ENCODE data around the gene DOC2B.
"Not testable (repeated sequence)": the region's sequence is repeated elsewhere in the genome, so short reads cannot be mapped to it uniquely, and the experiment has no call there.

Gene DOC2B

GRCh38 chr17:202501-202951 lies 21.1 kb upstream of the DOC2B start:
- POLR2A ChIA-PET: no interaction called here
- no peaks in the 10 kb centered on the region for H3K9me3 ChIP-seq (ENCODE audit: control extremely low read depth in 1 of 5, control insufficient read depth in 4 of 5, insufficient read depth in 2 of 5, low read depth in 1 of 5, low read length in 4 of 5)
- H3K4me3 ChIP-seq (ENCODE audit: control insufficient read depth in 1 of 7, extremely low read depth in 1 of 7, insufficient read depth in 4 of 7, low read depth in 2 of 7, low read length in 6 of 7): no peak overlapping the region
- H3K36me3 ChIP-seq (ENCODE audit: control insufficient read depth in 4 of 4, insufficient read depth in 4 of 4, low read length in 3 of 4): no peaks in the 10 kb centered on the region
- H3K27ac ChIP-seq (ENCODE audit: insufficient read depth in 1 of 2, low read depth in 1 of 2, low read length in 2 of 2, poor library complexity in 1 of 2, severe bottlenecking in 2 of 2): no peak overlapping the region
- H3K4me1 ChIP-seq (ENCODE audit: control extremely low read depth in 1 of 4, control insufficient read depth in 4 of 4, insufficient read depth in 4 of 4, low read length in 3 of 4): peaks cover 0 to 10% (median 2%) of the 10 kb centered on the region in 4 experiments
- peaks cover 0 to 1% (median 0%) of the 10 kb centered on the region in 5 experiments for H3K27me3 ChIP-seq (replicated peaks in 2 of 5; ENCODE audit: control insufficient read depth in 4 of 5, insufficient read depth in 5 of 5, low read length in 4 of 5)
- WGBS (ENCODE audit: insufficient coverage): 92% methylated on average over 21 of the region's 23 CpGs
- DNase-seq: no peak
- CTCF ChIA-PET: no interaction called here

- CTCF ChIA-PET; H3K4me3 ChIP-seq (ENCODE audit: control insufficient read depth in 1 of 7, extremely low read depth in 1 of 7, insufficient read depth in 4 of 7, low read depth in 2 of 7, low read length in 6 of 7); H3K27me3 ChIP-seq (replicated peaks in 2 of 5; ENCODE audit: control insufficient read depth in 4 of 5, insufficient read depth in 5 of 5, low read length in 4 of 5); H3K36me3 ChIP-seq (ENCODE audit: control insufficient read depth in 4 of 4, insufficient read depth in 4 of 4, low read length in 3 of 4); POLR2A ChIA-PET; H3K27ac ChIP-seq (ENCODE audit: insufficient read depth in 1 of 2, low read depth in 1 of 2, low read length in 2 of 2, poor library complexity in 1 of 2, severe bottlenecking in 2 of 2); DNase-seq; H3K9me3 ChIP-seq (ENCODE audit: control extremely low read depth in 1 of 5, control insufficient read depth in 4 of 5, insufficient read depth in 2 of 5, low read depth in 1 of 5, low read length in 4 of 5): not testable (repeated sequence)
- 98% methylated on average over 6 of the region's 13 CpGs for WGBS (ENCODE audit: insufficient coverage)
- peaks cover 0 to 10% (median 2%) of the 10 kb centered on the region in 4 experiments for H3K4me1 ChIP-seq (ENCODE audit: control extremely low read depth in 1 of 4, control insufficient read depth in 4 of 4, insufficient read depth in 4 of 4, low read length in 3 of 4)
Observed at GRCh38 chr17:201736-202135, 20.3 kb upstream of the DOC2B start.

- H3K4me1 ChIP-seq (ENCODE audit: control extremely low read depth in 1 of 4, control insufficient read depth in 4 of 4, insufficient read depth in 4 of 4, low read length in 3 of 4): peaks cover 0 to 10% (median 2%) of the 10 kb centered on the region in 4 experiments
- 93% methylated on average over 5 of the region's 16 CpGs for WGBS (ENCODE audit: insufficient coverage)
- H3K36me3 ChIP-seq (ENCODE audit: control insufficient read depth in 4 of 4, insufficient read depth in 4 of 4, low read length in 3 of 4); POLR2A ChIA-PET; CTCF ChIA-PET; H3K27ac ChIP-seq (ENCODE audit: insufficient read depth in 1 of 2, low read depth in 1 of 2, low read length in 2 of 2, poor library complexity in 1 of 2, severe bottlenecking in 2 of 2); H3K9me3 ChIP-seq (ENCODE audit: control extremely low read depth in 1 of 5, control insufficient read depth in 4 of 5, insufficient read depth in 2 of 5, low read depth in 1 of 5, low read length in 4 of 5); DNase-seq; H3K27me3 ChIP-seq (replicated peaks in 2 of 5; ENCODE audit: control insufficient read depth in 4 of 5, insufficient read depth in 5 of 5, low read length in 4 of 5); H3K4me3 ChIP-seq (ENCODE audit: control insufficient read depth in 1 of 7, extremely low read depth in 1 of 7, insufficient read depth in 4 of 7, low read depth in 2 of 7, low read length in 6 of 7): not testable (repeated sequence)
Observed at GRCh38 chr17:201257-201656, 19.8 kb upstream of the DOC2B start.

DNA sequence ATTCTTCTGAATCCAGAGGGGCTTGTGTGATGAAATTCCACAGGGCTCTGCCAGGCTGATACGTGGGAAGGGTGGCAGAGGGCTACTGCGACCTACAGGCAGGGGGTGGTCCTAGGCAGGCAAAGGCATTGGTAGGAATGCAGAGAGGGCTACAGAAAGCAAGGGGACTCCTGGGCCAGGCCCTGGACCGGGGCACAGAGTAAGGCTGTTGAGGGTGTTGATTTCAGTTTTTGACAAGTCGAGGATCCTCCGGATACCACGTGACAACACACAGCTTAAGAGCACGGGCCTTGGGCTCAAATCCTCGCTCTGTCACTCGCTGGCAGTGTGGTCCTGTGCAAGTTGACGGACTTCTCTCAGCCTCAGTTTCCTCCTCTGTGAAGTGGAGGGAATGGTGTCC lies 19.1 kb upstream of the DOC2B start:
- Histone ChIP-seq H3K36me3 (ENCODE audit: control insufficient read depth in 4 of 4, insufficient read depth in 4 of 4, low read length in 3 of 4) (no peaks in the 10 kb centered on the region), H3K27me3 (replicated peaks in 2 of 5; ENCODE audit: control insufficient read depth in 4 of 5, insufficient read depth in 5 of 5, low read length in 4 of 5) (no peaks in the 10 kb centered on the region), H3K27ac (ENCODE audit: insufficient read depth in 1 of 2, low read depth in 1 of 2, low read length in 2 of 2, poor library complexity in 1 of 2, severe bottlenecking in 2 of 2) (no peak overlapping the region), H3K9me3 (ENCODE audit: control extremely low read depth in 1 of 5, control insufficient read depth in 4 of 5, insufficient read depth in 2 of 5, low read depth in 1 of 5, low read length in 4 of 5) (no peaks in the 10 kb centered on the region), H3K4me1 (ENCODE audit: control extremely low read depth in 1 of 4, control insufficient read depth in 4 of 4, insufficient read depth in 4 of 4, low read length in 3 of 4) (peaks cover 0 to 10% (median 2%) of the 10 kb centered on the region in 4 experiments), H3K4me3 (ENCODE audit: control insufficient read depth in 1 of 7, extremely low read depth in 1 of 7, insufficient read depth in 4 of 7, low read depth in 2 of 7, low read length in 6 of 7) (no peak overlapping the region)
- POLR2A ChIA-PET: no interaction called here
- DNase-seq: no peak
- CTCF ChIA-PET: interaction anchor here (1.7 to 1.8 kb wide), 2 partner anchors 25 to 29 kb away, joined by 5 read pairs; no protein-coding TSS in a partner anchor
- 94% methylated on average over 10 of the region's 10 CpGs for WGBS (ENCODE audit: insufficient coverage)

DNA sequence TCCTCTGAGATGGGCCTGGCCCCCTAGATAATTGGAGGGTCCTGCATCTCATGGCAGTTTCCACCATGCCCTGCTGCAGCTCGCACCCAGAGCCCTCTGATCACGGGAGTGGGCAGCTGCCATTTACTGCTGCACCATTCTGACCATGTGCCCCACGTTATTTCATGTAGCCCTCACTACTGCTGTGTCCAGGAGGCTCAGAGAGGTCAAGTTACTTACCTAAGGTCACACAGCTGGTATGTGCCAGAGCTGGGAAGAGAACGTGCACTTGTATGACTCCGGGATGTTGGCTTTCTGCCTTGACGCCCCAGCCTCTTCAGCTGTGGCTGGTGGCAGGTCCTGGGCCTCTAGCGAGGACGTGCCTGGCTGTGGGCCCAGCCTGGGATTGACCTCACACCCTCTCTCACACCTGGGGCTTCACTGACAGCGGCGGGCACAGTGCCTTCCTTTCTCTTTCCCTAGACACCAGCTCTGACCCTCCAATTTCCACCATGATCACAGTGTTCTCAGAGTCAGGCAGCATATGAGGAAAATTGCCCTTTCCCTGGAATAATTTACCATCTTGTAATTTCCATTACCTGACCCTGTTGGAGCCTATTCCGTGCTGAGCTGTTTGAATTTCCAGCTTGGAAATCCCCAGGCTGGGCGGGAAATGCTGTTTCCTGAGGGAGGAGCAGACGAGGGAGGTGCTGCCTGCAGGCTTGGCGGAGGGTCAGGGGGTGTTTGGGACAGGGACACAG lies 18.5 kb upstream of the DOC2B start:
- CTCF ChIA-PET: interaction anchor here (1.7 to 2.6 kb wide), 4 partner anchors 25 to 109 kb away, joined by 5 to 9 read pairs (median 6); no protein-coding TSS in a partner anchor
- WGBS (ENCODE audit: insufficient coverage): 92% methylated on average over 13 of the region's 14 CpGs
- Histone ChIP-seq H3K36me3 (ENCODE audit: control insufficient read depth in 4 of 4, insufficient read depth in 4 of 4, low read length in 3 of 4) (no peaks in the 10 kb centered on the region), H3K27me3 (replicated peaks in 2 of 5; ENCODE audit: control insufficient read depth in 4 of 5, insufficient read depth in 5 of 5, low read length in 4 of 5) (no peaks in the 10 kb centered on the region), H3K4me1 (ENCODE audit: control extremely low read depth in 1 of 4, control insufficient read depth in 4 of 4, insufficient read depth in 4 of 4, low read length in 3 of 4) (peaks cover 0 to 15% (median 3%) of the 10 kb centered on the region in 4 experiments), H3K27ac (ENCODE audit: insufficient read depth in 1 of 2, low read depth in 1 of 2, low read length in 2 of 2, poor library complexity in 1 of 2, severe bottlenecking in 2 of 2) (no peak overlapping the region), H3K9me3 (ENCODE audit: control extremely low read depth in 1 of 5, control insufficient read depth in 4 of 5, insufficient read depth in 2 of 5, low read depth in 1 of 5, low read length in 4 of 5) (no peaks in the 10 kb centered on the region), H3K4me3 (ENCODE audit: control insufficient read depth in 1 of 7, extremely low read depth in 1 of 7, insufficient read depth in 4 of 7, low read depth in 2 of 7, low read length in 6 of 7) (no peak overlapping the region)
- DNase-seq: no peak
- POLR2A ChIA-PET: no interaction called here

DNA sequence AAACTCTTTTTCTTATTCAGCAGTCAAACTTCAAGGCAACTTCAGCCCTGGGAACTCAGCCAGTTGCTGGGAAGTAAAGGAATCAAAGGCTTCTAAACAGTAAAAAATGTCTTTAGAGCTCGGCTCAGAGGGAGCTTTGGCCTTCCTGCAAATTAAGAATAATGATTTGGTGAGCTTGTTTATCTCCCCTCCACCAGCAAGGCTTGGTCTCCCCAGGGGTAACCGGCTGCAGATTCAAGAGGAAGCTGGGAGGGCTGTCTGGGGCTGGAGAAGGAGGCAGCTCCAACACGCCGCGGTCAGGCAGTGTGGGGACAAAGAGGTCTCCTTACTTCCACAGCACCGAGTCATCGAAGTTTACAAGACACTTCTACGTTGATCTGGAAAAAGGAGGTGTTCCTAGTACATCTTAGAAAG lies 17.7 kb upstream of the DOC2B start:
- ChIA-PET CTCF (interaction anchor here (1.3 to 2.6 kb wide), 5 partner anchors 24 to 109 kb away, joined by 3 to 9 read pairs (median 5); no protein-coding TSS in a partner anchor), POLR2A (no interaction called here)
- Histone ChIP-seq H3K4me1 (ENCODE audit: control extremely low read depth in 1 of 4, control insufficient read depth in 4 of 4, insufficient read depth in 4 of 4, low read length in 3 of 4) (peaks cover 0 to 20% (median 6%) of the 10 kb centered on the region in 4 experiments), H3K27me3 (replicated peaks in 2 of 5; ENCODE audit: control insufficient read depth in 4 of 5, insufficient read depth in 5 of 5, low read length in 4 of 5) (no peaks in the 10 kb centered on the region), H3K27ac (ENCODE audit: insufficient read depth in 1 of 2, low read depth in 1 of 2, low read length in 2 of 2, poor library complexity in 1 of 2, severe bottlenecking in 2 of 2) (no peak overlapping the region), H3K36me3 (ENCODE audit: control insufficient read depth in 4 of 4, insufficient read depth in 4 of 4, low read length in 3 of 4) (no peaks in the 10 kb centered on the region), H3K9me3 (ENCODE audit: control extremely low read depth in 1 of 5, control insufficient read depth in 4 of 5, insufficient read depth in 2 of 5, low read depth in 1 of 5, low read length in 4 of 5) (no peaks in the 10 kb centered on the region), H3K4me3 (ENCODE audit: control insufficient read depth in 1 of 7, extremely low read depth in 1 of 7, insufficient read depth in 4 of 7, low read depth in 2 of 7, low read length in 6 of 7) (no peak overlapping the region)
- peak; percentile 14 to 55 (median 40) for DNase-seq
- WGBS (ENCODE audit: insufficient coverage): 7% methylated on average over 3 of the region's 8 CpGs

GRCh38 chr17:198225-198624 lies 16.8 kb upstream of the DOC2B start:
- peaks cover 0 to 25% (median 8%) of the 10 kb centered on the region in 4 experiments for H3K4me1 ChIP-seq (ENCODE audit: control extremely low read depth in 1 of 4, control insufficient read depth in 4 of 4, insufficient read depth in 4 of 4, low read length in 3 of 4)
- not testable (repeated sequence) for H3K9me3 ChIP-seq (ENCODE audit: control extremely low read depth in 1 of 5, control insufficient read depth in 4 of 5, insufficient read depth in 2 of 5, low read depth in 1 of 5, low read length in 4 of 5); H3K36me3 ChIP-seq (ENCODE audit: control insufficient read depth in 4 of 4, insufficient read depth in 4 of 4, low read length in 3 of 4); H3K4me3 ChIP-seq (ENCODE audit: control insufficient read depth in 1 of 7, extremely low read depth in 1 of 7, insufficient read depth in 4 of 7, low read depth in 2 of 7, low read length in 6 of 7); H3K27ac ChIP-seq (ENCODE audit: insufficient read depth in 1 of 2, low read depth in 1 of 2, low read length in 2 of 2, poor library complexity in 1 of 2, severe bottlenecking in 2 of 2); DNase-seq; H3K27me3 ChIP-seq (replicated peaks in 2 of 5; ENCODE audit: control insufficient read depth in 4 of 5, insufficient read depth in 5 of 5, low read length in 4 of 5)
- POLR2A ChIA-PET: interaction anchor here (0.6 to 0.7 kb wide), 2 partner anchors 8 to 531 kb away, joined by 3 read pairs; no protein-coding TSS in a partner anchor
- CTCF ChIA-PET: interaction anchor here (0.6 to 2.6 kb wide), 6 partner anchors 10 to 110 kb away, joined by 3 to 9 read pairs (median 5); no protein-coding TSS in a partner anchor
- WGBS (ENCODE audit: insufficient coverage): 97% methylated on average over 14 of the region's 15 CpGs
